WTC11 (cell line): ENCODE data around the gene PSMD14.

Source experiments
- CREM ChIP-seq: sonication (generic); formaldehyde crosslinking; IDR thresholded peaks from 2 replicates; pipeline ENCODE4 v1.8.1; 2022; ENCODE audit warnings: mild to moderate bottlenecking, missing genetic modification reagents, moderate library complexity
- CTCF ChIP-seq: fragments of 200-600 bp; IDR thresholded peaks from 2 replicates; pipeline ENCODE4 v1.8.0; 2022; ENCODE audit warnings: antibody characterized with exemption
- E2F4 ChIP-seq: sonication (generic); formaldehyde crosslinking; IDR thresholded peaks from 2 replicates; pipeline ENCODE4 v1.8.1; 2022; ENCODE audit warnings: low read depth, mild to moderate bottlenecking, moderate library complexity, missing genetic modification reagents, borderline replicate concordance
- FOXP4 ChIP-seq: sonication (generic); formaldehyde crosslinking; IDR thresholded peaks from 2 replicates; pipeline ENCODE4 v1.8.0; 2022; ENCODE audit warnings: mild to moderate bottlenecking, missing genetic modification reagents
- IRF1 ChIP-seq: sonication (generic); formaldehyde crosslinking; IDR thresholded peaks from 2 replicates; pipeline ENCODE4 v1.8.0; 2023; ENCODE audit warnings: missing genetic modification reagents
- IRF2 ChIP-seq: sonication (generic); formaldehyde crosslinking; IDR thresholded peaks from 2 replicates; pipeline ENCODE4 v1.8.0; 2022; ENCODE audit warnings: low read depth, missing genetic modification reagents, borderline replicate concordance
- MAX ChIP-seq: sonication (generic); formaldehyde crosslinking; IDR thresholded peaks from 2 replicates; pipeline ENCODE4 v1.8.0; 2022; ENCODE audit warnings: mild to moderate bottlenecking, missing genetic modification reagents
- MYBL2 ChIP-seq: sonication (generic); formaldehyde crosslinking; IDR thresholded peaks from 2 replicates; pipeline ENCODE4 v1.8.1; 2023; ENCODE audit warnings: mild to moderate bottlenecking, moderate library complexity, missing genetic modification reagents
- SOX15 ChIP-seq: fragments of 250-450 bp; sonication (Bioruptor Pico); IDR thresholded peaks from 2 replicates; pipeline ENCODE4 v1.9.0; 2021; ENCODE audit warnings: mild to moderate bottlenecking
- TEAD4 ChIP-seq: sonication (generic); formaldehyde crosslinking; IDR thresholded peaks from 2 replicates; pipeline ENCODE4 v1.8.0; 2022; ENCODE audit warnings: mild to moderate bottlenecking, missing genetic modification reagents
- USF2 ChIP-seq: sonication (generic); formaldehyde crosslinking; IDR thresholded peaks from 2 replicates; pipeline ENCODE4 v1.8.1; 2023; ENCODE audit warnings: mild to moderate bottlenecking, missing genetic modification reagents, moderate library complexity
- ZNF138 ChIP-seq: sonication (generic); formaldehyde crosslinking; conservative IDR thresholded peaks from 2 replicates; pipeline ENCODE4 v1.8.1; 2022; ENCODE audit warnings: mild to moderate bottlenecking, moderate library complexity, missing genetic modification reagents

GRCh38 chr2:161426455-161426921 lies 118.3 kb downstream of the PSMD14 start:
- TF ChIP-seq E2F4 (CRISPR knock-in tag), result no peak
- TF ChIP-seq FOXP4 (CRISPR knock-in tag), result no peak
- TF ChIP-seq CTCF, result no peak
- no peak for TF ChIP-seq USF2 (CRISPR knock-in tag)
- no peak for TF ChIP-seq MAX (CRISPR knock-in tag)
- no peak for TF ChIP-seq MYBL2
- TF ChIP-seq IRF1 (CRISPR knock-in tag), result no peak
- TF ChIP-seq TEAD4 (CRISPR knock-in tag), result no peak
- TF ChIP-seq CREM (CRISPR knock-in tag), result no peak
- TF ChIP-seq SOX15 (CRISPR knock-in tag), result no peak
- no peak for TF ChIP-seq IRF2 (CRISPR knock-in tag)
- no peak for TF ChIP-seq ZNF138
